NCI-H2227 (cell line): ENCODE measurements around the gene NOXA1.
"Not testable (repeated sequence)": the region's sequence is repeated elsewhere in the genome, so short reads cannot be mapped to it uniquely, and the experiment has no call there.

ENCODE experiments used
- DNase-seq: peaks from one replicate; lab custom pipeline; 2025; ENCODE audit not compliant: unreplicated experiment; lab: John Stamatoyannopoulos, UW

Gene NOXA1

DNA sequence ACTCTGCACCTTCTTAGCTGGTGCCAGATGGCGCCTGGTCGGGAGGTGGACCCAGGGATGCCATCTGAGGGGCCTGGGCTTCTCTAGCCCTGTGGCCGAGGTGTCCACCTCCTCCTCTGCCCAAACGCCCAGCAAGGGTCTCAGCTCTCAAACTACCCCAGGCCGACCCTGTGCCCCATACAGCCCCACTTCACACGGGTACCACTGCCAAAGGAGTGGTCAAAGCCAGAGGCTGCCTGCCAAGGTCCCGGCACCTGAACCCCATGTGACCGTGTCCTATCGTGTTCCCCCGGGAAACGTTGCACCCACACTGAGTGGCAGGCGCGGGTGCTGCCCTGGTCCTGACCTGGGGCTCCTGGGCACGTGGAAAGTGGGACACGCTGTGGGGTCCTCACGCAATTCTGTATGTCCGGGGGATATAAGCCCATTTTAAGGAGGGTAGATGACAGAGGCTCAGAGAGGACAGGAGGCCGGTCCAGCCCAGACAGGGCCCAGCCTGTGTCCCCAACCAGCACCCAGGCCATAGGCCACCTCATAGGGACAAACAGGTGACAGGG is 16.0 kb downstream of the NOXA1 start:
- DNase-seq: no peak

DNA sequence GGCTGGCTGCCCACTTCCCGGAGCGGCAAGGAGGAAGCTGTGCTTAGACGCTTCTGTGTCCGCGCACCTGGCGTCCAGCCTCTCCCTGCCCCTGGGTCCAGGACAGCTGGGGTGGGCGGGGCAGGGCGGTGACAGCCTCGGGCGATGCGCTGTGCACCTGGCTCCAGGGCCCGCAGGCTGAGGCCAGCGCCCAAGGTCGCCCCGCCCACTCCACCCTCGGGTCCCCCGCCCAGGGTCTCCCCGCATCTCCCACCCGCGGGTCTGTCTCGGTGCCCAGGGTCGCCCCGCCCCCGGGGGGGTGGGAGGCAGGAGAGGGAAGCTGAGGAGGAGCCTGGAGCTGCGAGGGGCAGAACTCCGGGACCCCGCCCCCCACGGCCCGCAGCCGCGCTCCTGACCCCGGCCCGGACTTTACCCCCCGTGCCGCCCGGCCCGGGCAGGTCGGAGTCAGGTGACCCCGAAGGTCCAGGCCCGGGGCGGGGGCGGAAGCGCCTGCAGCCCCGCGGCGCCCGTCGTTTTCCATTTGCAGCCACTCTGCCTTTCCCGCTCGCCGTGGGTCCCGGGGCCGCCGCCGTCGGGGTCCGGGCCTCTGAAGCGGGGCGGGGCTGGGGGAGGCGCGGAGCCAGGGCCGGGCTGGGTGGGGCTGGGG is 18.2 kb downstream of the NOXA1 start, which contains the start of gene ENTPD8:
Gene ENTPD8, minus strand, starts transcription at position 69 of the 646 bp plus-strand sequence. CDS start 3,072 bp downstream, outside the sequence.
- peak; percentile 66 for DNase-seq

DNA sequence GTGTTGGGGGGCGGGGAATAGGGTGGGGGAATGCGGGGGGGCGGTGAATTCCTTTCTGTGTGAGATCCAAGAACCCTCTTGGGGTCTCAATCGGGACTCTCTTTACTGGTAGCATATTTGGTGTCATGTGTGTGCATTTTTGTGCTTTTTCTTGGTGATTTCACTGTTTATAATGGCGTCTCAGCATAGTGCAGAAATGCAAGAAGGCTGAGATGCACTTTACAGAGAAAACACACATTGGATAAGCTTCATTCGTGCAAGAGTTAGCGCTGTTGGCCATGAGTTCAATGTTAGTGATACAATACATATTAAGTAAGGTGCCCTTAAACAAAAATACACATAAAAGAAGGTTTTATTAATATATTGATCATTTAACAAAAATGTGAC is 18.7 kb downstream of the NOXA1 start:
- DNase-seq: no peak

DNA sequence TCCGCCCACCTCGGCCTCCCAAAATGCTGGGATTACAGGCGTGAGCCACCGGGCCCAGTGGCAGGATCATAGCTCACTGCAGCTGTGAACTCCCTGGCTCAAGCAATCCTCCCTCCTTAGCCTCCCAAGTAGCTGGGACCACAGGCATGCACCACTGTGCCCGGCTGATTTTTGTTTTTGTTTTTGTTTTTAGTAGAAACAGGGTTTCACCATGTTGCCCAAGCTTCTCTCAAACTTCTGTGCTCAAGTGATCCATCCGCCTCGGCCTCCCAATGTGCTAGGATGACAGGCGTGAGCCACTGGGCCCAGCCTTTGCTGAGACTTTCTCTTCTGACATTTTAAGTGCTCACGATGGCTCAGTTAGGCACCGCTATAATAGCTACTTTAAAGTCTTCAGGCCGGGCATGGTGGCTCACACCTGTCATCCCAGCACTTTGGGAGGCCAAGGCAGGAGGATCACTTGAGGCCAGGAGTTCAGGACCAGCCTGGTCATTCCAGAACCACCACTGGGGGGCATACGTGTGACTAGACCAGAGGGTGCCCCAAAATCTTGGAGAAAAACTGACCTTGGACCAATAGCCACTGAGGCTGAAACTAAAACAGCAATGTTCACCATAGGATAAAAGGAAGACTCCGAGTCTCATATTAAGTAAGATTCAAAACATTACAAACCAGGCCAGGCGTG is 21.1 kb downstream of the NOXA1 start:
- no peak for DNase-seq

DNA sequence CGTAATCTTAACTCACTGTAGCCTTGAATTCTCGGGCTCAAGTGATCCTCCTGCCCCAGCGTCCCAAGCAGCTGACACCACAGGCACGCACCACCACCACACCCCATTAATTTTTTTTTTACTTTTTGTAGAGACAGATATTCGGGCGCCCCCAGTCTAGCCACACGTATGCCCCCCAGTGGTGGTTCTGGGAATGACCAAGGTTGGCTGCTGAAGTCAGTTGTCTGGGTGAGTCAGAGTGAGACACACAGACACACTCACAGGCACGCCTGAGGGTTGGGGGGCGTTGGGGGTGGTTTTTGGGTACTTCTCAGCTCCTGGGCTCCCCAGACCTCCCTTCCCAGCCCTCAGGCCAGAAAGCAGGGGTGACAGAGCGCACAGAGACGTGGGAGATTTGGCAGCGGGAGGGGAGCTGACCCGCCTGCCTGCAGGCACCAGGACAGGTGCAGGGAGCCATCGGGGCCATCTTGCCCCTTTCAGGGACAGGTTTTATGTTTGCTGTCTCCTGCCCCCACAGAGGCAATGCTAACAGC is 22.1 kb downstream of the NOXA1 start:
- DNase-seq: peak; percentile 63

DNA sequence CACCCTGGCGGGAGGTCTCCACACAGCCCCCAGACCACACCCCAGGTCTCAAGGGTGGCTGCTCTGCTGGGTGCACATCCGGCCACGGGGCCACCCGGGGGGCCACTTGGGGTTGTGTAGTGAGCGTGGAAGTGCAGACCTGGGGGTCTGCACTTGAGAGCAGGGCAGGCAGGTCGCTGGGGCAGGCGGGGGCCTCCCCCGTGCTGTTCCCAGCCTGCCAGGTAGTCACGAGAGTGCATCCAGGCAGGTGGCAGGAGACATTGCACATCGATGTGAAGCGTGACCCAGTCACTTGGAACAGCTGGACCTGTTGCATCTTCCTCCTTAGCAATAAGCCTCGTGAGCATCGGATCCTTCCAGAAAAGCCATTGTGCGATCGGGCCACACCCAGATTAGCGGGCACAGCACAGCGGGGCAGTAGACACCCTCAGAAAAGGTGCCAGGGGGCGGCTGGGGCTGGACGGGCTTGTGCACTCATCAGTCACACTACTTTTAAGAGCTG is 22.8 kb downstream of the NOXA1 start:
- DNase-seq: no peak

DNA sequence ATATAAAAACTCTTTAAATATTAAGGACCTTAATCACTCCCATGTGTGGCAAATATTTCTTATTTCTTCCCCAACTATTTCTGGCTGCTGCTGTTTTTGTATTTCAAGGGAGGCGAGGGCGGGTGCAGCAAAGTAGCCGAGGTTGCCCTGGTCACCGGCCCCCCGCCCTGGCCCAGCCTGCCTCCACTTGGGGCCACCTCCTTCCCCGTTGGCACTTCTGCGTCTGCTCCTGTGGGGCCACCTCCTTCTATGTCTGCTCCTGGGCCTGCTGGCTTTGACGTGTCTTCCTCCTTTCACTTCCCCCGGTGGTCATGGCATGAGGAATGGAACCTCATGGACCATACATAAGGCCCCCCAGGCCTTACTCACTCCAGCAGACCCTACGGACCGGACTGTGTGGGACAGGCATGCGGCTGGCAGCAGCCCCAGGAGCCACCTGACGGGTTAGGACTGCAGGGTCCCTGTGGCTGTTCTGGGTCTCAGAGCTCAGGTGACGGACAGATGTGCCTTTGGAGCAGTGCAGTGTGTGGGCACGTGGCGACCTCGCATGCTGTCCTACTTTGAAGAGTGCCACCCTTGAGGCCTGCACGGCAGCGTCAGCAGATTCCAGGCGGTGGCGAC is 23.8 kb downstream of the NOXA1 start:
- DNase-seq: no peak

DNA sequence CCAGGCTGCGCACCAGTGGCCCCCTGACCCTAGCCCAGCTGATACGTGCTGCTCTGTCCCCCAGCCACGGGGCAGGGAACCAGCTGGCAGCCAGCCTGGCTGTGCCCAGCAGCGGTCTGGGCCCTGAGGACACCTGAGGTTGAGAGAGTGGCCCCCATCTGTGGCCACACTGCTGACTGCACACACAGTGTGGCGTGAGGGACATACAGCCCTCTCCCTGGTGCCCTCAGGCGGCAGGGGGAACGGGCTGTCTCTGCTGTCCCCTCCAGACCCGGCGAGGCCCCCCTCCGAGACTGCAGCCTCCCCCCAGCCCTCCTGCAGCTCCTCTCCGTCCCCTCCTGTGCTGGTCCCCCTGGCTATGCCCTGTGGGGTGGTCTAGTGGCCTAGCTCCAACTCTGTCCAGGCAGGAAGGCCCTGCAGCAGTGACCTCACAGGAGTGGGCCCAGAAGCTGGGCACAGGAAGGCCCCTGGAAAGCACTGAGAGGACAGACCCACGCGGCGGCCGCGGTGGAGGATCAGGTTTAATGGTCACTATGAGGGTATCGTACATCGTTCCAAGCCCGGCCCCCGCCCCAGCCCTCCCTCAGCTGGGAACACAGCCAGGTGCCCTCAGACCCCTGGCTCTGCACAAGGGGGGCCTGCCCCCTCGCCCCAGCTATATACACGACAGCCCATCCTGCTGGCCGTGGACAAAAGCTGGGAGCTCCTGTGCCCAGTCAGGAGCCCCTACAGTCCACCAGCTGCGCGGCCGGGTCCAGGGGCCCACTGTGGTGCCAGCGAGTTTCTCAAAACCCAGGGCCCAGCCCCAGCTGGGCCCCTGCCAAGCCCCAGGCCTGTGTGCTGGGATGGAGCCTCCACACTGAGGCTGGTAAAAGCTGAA is 24.8 kb downstream of the NOXA1 start:
- DNase-seq: no peak

DNA sequence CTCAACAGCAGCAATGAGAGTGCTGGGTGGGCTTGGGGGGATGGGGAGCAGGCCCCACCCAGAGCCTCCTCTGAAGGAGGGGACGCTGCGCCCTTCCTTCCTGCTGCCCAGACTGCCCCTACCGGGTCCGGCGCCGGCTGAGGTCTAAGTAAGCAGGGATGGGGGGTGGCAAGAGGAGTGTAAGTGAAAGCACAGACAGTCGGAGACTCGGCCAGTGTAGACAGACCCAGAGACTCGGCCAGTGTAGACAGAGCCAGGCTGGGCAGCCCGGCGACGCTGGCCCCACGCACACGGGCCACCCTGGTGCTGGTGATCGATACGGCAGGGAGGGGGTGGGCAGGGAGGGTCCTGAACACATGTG is 25.4 kb downstream of the NOXA1 start:
- no peak for DNase-seq

DNA sequence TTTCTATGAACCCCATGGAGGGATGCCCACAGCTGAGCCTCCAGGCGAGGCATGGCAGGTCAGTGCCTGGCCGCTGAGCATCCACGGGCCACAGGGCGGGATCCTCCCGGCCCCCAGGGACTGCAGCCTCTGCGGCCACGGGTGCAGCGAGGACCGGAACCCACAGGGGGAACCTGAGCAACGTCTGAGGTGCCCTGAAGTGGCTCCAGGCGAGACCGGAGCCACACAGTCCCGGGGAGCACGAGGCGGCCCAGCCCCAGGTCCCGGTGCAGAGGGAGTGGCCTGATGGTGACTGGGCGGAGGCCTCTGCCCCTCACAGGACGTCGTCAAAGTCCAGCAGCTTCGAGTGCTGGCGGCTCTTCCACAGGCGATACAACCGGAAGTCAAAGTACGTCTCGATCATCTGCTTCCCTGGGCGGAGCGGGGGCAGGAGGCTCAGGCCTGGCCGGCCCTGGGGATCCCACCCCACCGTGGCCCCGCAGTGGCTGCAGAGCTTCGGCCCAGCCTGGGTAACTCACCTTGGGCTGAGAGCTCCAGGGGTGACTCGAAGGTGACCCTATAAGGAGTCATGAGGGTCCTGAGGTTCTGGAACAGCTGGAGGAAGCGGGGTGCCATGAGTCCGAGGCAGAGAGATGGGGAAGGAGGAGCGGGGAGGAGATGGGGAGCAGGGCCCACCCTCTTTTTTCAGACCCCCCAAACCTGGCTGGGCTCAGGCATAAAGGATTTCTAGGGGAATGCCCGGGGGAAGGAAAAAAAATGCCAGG is 26.1 kb downstream of the NOXA1 start:
- DNase-seq: no peak

DNA sequence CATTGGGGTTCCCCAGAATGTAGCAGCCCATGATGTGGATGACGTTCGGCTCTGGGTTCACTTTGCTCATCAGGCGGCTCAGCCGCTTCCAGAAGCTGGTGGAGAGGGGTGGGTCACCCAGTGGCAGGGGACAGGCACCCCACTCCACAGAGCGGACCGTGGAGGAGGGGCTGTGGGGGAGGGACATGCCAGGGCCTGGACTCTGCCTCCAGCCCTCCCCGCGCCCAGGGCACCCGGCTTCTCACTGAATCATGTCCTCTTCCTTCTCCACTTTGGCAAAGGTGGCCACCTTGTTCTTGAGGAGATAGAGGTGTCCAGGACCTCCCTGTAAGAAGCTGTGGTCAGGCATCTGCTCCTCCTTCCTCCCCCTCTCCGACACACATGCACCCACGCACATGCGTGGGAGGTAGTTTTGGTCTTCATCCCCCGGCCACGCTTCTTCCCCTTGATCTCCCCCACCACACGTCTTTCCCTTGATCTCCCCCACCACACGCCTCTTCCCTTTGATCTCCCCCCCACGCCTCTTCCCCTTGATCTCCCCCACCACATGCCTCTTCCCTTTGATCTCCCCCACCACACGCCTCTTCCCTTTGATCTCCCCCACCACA is 26.8 kb downstream of the NOXA1 start:
- no peak for DNase-seq

DNA sequence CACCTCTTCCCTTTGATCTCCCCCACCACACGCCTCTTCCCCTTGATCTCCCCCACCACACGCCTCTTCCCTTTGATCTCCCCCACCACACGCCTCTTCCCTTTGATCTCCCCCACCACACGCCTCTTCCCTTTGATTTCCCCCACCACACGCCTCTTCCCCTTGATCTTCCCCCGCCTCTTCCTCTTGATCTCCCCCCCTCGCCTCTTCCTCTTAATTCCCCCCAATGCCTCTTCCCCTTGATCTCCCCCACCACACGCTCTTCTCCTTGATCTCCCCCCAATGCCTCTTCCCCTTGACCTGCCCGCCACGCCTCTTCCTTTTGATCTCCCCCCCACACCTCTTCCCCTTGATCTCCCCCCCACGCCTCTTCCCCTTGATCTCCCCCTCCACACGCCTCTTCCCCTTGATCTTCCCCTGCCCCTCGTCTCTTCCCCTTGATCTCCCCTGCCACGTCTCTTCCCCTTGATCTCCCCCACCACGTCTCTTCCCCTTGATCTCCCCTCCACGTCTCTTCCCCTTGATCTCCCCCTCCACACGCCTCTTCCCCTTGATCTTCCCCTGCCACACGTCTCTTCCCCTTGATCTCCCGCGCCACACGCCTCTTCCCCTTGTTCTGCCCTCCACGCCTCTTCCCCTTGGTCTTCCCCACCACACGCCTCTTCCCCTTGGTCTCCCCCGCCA is 27.5 kb downstream of the NOXA1 start:
- DNase-seq: not testable (repeated sequence)

DNA sequence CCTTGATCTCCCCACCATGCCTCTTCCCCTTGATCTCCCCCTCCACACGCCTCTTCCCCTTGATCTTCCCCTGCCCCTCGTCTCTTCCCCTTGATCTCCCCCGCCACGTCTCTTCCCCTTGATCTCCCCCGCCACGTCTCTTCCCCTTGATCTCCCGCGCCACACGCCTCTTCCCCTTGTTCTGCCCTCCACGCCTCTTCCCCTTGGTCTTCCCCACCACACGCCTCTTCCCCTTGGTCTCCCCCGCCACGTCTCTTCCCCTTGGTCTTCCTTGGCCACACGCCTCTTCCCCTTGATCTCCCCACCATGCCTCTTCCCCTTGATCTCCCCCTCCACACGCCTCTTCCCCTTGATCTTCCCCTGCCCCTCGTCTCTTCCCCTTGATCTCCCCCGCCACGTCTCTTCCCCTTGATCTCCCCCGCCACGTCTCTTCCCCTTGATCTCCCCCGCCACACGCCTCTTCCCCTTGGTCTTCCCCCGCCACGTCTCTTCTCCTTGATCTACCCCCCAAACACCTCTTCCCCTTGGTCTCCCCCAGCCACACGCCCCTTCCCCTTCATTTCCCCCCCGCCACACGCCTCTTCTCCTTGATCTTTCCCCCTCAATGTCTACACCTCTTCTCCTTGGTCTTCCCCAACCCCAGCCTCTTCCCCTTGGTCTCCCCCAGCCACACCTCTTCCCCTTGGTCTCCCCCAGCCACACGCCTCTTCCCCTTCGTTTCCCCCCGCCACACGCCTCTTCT is 28.2 kb downstream of the NOXA1 start:
- DNase-seq: not testable (repeated sequence)

DNA sequence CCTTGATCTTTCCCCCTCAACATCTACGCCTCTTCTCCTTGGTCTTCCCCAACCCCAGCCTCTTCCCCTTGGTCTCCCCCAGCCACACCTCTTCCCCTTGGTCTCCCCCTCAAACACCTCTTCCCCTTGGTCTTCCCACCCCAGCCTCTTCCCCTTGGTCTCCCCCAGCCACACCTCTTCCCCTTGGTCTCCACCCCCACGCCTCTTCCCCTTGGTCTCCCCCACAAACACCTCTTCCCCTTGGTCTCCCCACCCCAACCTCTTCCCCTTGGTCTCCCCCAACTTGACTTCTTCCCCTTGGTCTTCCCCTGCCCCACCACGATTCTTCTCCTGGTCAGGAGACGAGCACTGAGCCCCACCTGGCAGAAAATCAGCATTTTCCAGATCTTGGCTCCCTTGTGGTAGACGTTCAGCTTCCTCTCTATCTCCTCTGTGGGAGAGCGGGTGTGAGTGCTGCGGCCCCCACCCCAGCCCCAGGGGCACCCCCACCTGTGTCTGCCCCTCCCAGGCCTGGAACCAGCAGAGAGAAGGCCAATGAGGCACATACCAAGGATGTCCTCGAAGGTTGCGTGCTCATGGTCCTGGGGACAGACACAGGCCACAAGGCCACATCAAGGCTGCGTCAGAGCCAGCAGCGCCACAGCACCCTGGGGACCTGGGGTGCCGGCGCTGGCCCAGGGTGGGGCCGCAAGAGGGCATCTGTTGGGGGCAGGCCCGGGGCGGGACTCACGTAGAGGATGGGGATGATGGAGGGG is 29.0 kb downstream of the NOXA1 start:
- DNase-seq: no peak

DNA sequence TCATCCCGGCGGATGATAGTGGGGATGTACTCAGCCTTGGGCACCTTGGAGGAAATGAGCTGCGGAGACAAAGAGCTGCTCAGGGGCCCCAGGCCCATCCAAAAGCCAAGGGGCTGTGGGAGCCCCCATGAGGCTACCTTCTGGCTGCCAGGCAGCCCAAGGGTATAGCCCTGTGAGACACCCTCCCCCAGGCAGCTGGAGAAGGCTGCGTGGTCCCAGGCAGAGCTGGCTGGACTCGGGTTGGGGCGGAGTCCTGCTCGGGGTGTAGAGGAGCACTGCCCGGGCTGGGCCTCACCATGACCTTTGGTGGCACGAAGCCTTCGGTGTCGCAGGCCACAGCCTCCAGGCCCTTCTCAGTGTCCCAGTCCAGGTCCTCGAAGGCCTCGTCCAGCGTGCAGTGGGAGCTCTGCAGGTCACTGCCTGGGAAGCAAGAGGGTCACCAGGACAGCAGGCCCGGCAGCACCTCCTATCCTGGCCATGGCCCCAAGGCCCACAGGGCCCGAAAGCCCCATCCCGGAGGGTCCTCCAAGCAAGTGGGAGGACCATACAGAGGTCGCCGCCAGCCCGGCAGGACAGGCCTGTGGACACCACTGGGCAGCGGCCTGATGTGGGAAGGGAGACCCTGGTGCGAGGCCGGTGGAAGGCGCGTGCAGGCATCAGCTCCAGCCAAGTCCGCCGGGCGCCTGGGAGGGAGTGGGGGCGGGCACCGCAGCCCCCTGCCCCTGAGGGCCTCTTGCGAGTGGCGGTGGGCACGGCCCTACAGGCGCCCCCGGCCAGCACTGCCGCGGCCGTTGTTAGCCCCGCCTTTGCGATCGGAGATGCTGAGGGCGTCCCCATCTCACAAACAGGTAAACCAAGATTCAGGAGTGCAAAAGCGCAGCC is 29.8 kb downstream of the NOXA1 start:
- DNase-seq: no peak

DNA sequence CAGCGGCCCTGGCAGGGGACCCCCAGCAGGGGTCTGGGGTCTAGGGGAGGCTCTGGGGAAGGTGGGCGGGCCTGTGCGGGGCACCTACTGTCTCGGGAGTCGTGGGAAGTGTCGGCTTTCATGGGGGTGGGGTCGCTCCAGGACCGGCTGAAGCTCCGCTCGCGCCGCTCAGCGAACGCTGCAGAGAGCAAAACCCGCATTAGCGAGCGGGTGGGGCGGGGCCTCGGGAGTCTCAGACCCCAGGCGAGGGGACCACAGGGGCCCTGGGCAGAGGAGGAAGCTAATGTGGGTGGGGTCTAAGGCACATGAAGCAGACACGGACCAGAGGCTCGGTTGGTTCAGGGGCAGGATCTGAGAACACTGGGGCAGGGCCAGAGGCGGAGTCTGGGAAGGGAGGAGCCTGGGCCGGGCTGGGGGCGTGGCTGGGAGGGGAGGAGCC is 30.5 kb downstream of the NOXA1 start:
- DNase-seq: no peak
